D721Med (cell line): Measurements from ENCODE around the gene CNDP2.

Experiments used
- DNase-seq: peaks from one replicate; pipeline ENCODE4 v3.0.0; 2011; ENCODE audit warnings: low spot score; ENCODE audit not compliant: insufficient read length
- FAIRE-seq: peaks from 2 replicates; lab custom pipeline; 2011; peaks lifted over from hg19 to GRCh38; lab: Jason Lieb, UNC
- CTCF ChIP-seq: IDR thresholded peaks from 2 replicates; pipeline ENCODE4 v1.5.1; 2012; ENCODE audit warnings: mild to moderate bottlenecking, control low read depth; ENCODE audit not compliant: insufficient read depth; ENCODE audit errors: missing control alignments

CNDP2 gene

GRCh38 chr18:74540652-74541421 is 44.7 kb downstream of the CNDP2 start:
- TF ChIP-seq CTCF = no peak
- FAIRE-seq = no peak
- DNase-seq = no peak

- FAIRE-seq = no peak
- no peak for DNase-seq
- no peak for TF ChIP-seq CTCF
These were observed 45.8 kb downstream of the CNDP2 start for GRCh38 chr18:74541703-74542555.

- DNase-seq = no peak
- TF ChIP-seq CTCF = no peak
- no peak for FAIRE-seq
These were observed 48.7 kb downstream of the CNDP2 start for GRCh38 chr18:74544898-74545297.

- TF ChIP-seq CTCF = no peak
- FAIRE-seq (peak; percentile 25), DNase-seq (no peak)
These were observed 49.8 kb downstream of the CNDP2 start for GRCh38 chr18:74546007-74546406.

GRCh38 chr18:74546751-74547530 is 50.8 kb downstream of the CNDP2 start:
- no peak for TF ChIP-seq CTCF
- FAIRE-seq = no peak
- DNase-seq = no peak

- TF ChIP-seq CTCF = no peak
- FAIRE-seq = no peak
- DNase-seq = no peak
These were observed 51.7 kb downstream of the CNDP2 start for GRCh38 chr18:74547860-74548259.
